ENCODE results near the gene BRD3.

DNA sequence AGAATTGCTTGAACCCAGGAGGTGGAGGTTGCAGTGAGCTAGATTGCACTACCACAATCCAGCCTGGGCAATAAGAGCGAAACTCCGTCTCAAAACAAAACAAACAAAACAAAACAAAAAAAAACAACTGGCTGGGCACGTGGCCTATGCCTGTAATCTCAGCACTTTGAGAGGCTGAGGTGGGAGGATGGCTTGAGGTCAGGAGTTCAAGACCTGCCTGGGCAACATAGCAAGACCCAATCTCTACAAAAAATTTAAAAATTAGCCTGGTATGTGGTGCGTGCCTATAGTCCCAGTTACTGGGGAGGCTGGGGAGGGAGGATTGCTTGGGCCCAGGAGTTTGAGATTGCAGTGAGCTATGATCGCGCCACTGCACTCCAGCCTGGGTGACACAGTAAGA, 44.7 kb upstream of the BRD3 start:
- no peak for TF ChIP-seq CTCF (IDR thresholded peaks at IDR 0.05; ENCODE audit: low read depth, low read length)
- TF ChIP-seq EZH2phosphoT487 (IDR thresholded peaks at IDR 0.05; ENCODE audit: low read depth) = no peak
